WTC11 (cell line): ENCODE results near the gene CMC1.

ENCODE experiments used
- CREB1 ChIP-seq: sonication (generic); formaldehyde crosslinking; IDR thresholded peaks from 2 replicates; pipeline ENCODE4 v1.8.0; 2023; ENCODE audit warnings: mild to moderate bottlenecking, missing genetic modification reagents
- FOXP1 ChIP-seq: sonication (generic); formaldehyde crosslinking; IDR thresholded peaks from 2 replicates; pipeline ENCODE4 v1.8.0; 2022; ENCODE audit warnings: missing genetic modification reagents, mild to moderate bottlenecking, moderate library complexity, borderline replicate concordance
- GABPB1 ChIP-seq: sonication (generic); formaldehyde crosslinking; IDR thresholded peaks from 2 replicates; pipeline ENCODE4 v1.8.1; 2023; ENCODE audit warnings: mild to moderate bottlenecking, missing genetic modification reagents
- ZNF263 ChIP-seq: sonication (generic); formaldehyde crosslinking; IDR thresholded peaks from 2 replicates; pipeline ENCODE4 v1.8.1; 2022; ENCODE audit warnings: low read depth, mild to moderate bottlenecking, moderate library complexity, missing genetic modification reagents
- TF ChIP-seq, protein P1 (sequence below): fragments of 200-600 bp; IDR thresholded peaks from 2 replicates; pipeline ENCODE4 v1.8.0; 2022; ENCODE audit warnings: antibody characterized with exemption
- TF ChIP-seq, protein P2 (sequence below): sonication (generic); formaldehyde crosslinking; IDR thresholded peaks from 2 replicates; pipeline ENCODE4 v1.8.1; 2022; ENCODE audit warnings: missing genetic modification reagents, borderline replicate concordance
- TF ChIP-seq, protein P3 (sequence below): sonication (generic); formaldehyde crosslinking; IDR thresholded peaks from 2 replicates; pipeline ENCODE4 v1.8.0; 2022; ENCODE audit warnings: mild to moderate bottlenecking, missing genetic modification reagents
- TF ChIP-seq, protein P4 (sequence below): sonication (generic); formaldehyde crosslinking; conservative IDR thresholded peaks from 2 replicates; pipeline ENCODE4 v1.8.1; 2023; ENCODE audit warnings: mild to moderate bottlenecking, low read depth, missing genetic modification reagents, moderate library complexity
- TF ChIP-seq, protein P5 (sequence below): sonication (generic); formaldehyde crosslinking; IDR thresholded peaks from 2 replicates; pipeline ENCODE4 v1.8.1; 2023; ENCODE audit warnings: mild to moderate bottlenecking, missing genetic modification reagents, moderate library complexity
- TF ChIP-seq, protein P6 (sequence below): sonication (generic); formaldehyde crosslinking; IDR thresholded peaks from 2 replicates; pipeline ENCODE4 v1.8.1; 2023; ENCODE audit warnings: mild to moderate bottlenecking, missing genetic modification reagents, moderate library complexity

DNA sequence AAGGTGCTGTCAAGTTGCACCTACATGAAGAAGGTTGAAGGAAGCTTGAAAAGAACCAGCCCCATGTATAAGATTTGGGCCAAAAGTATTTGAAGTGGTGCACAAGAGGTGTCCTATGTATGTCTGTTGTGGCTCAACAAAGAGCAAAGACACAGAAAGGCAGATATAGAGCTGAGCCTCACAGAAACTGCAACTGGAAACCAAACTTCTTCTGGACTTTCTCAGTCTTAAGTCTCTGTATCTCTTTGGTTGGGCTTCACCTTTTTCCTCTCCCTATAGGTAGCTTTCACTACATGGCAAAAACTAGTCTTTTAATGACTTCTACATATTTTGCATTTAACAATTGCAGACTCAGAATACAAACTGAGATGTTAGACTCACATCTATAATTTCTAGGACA lies 8.8 kb upstream of the CMC1 start:
- TF ChIP-seq FOXP1 (CRISPR knock-in tag), result no peak
- TF ChIP-seq, protein P1, sequence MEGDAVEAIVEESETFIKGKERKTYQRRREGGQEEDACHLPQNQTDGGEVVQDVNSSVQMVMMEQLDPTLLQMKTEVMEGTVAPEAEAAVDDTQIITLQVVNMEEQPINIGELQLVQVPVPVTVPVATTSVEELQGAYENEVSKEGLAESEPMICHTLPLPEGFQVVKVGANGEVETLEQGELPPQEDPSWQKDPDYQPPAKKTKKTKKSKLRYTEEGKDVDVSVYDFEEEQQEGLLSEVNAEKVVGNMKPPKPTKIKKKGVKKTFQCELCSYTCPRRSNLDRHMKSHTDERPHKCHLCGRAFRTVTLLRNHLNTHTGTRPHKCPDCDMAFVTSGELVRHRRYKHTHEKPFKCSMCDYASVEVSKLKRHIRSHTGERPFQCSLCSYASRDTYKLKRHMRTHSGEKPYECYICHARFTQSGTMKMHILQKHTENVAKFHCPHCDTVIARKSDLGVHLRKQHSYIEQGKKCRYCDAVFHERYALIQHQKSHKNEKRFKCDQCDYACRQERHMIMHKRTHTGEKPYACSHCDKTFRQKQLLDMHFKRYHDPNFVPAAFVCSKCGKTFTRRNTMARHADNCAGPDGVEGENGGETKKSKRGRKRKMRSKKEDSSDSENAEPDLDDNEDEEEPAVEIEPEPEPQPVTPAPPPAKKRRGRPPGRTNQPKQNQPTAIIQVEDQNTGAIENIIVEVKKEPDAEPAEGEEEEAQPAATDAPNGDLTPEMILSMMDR, result no peak
- TF ChIP-seq, protein P2, sequence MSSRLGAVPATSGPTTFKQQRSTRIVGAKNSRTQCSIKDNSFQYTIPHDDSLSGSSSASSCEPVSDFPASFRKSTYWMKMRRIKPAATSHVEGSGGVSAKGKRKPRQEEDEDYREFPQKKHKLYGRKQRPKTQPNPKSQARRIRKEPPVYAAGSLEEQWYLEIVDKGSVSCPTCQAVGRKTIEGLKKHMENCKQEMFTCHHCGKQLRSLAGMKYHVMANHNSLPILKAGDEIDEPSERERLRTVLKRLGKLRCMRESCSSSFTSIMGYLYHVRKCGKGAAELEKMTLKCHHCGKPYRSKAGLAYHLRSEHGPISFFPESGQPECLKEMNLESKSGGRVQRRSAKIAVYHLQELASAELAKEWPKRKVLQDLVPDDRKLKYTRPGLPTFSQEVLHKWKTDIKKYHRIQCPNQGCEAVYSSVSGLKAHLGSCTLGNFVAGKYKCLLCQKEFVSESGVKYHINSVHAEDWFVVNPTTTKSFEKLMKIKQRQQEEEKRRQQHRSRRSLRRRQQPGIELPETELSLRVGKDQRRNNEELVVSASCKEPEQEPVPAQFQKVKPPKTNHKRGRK (CRISPR knock-in tag), result no peak
- TF ChIP-seq, protein P3, sequence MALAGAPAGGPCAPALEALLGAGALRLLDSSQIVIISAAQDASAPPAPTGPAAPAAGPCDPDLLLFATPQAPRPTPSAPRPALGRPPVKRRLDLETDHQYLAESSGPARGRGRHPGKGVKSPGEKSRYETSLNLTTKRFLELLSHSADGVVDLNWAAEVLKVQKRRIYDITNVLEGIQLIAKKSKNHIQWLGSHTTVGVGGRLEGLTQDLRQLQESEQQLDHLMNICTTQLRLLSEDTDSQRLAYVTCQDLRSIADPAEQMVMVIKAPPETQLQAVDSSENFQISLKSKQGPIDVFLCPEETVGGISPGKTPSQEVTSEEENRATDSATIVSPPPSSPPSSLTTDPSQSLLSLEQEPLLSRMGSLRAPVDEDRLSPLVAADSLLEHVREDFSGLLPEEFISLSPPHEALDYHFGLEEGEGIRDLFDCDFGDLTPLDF (CRISPR knock-in tag), result no peak
- no peak for TF ChIP-seq ZNF263 (CRISPR knock-in tag)
- TF ChIP-seq, protein P4, sequence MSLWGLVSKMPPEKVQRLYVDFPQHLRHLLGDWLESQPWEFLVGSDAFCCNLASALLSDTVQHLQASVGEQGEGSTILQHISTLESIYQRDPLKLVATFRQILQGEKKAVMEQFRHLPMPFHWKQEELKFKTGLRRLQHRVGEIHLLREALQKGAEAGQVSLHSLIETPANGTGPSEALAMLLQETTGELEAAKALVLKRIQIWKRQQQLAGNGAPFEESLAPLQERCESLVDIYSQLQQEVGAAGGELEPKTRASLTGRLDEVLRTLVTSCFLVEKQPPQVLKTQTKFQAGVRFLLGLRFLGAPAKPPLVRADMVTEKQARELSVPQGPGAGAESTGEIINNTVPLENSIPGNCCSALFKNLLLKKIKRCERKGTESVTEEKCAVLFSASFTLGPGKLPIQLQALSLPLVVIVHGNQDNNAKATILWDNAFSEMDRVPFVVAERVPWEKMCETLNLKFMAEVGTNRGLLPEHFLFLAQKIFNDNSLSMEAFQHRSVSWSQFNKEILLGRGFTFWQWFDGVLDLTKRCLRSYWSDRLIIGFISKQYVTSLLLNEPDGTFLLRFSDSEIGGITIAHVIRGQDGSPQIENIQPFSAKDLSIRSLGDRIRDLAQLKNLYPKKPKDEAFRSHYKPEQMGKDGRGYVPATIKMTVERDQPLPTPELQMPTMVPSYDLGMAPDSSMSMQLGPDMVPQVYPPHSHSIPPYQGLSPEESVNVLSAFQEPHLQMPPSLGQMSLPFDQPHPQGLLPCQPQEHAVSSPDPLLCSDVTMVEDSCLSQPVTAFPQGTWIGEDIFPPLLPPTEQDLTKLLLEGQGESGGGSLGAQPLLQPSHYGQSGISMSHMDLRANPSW (CRISPR knock-in tag), result no peak
- TF ChIP-seq, protein P5, sequence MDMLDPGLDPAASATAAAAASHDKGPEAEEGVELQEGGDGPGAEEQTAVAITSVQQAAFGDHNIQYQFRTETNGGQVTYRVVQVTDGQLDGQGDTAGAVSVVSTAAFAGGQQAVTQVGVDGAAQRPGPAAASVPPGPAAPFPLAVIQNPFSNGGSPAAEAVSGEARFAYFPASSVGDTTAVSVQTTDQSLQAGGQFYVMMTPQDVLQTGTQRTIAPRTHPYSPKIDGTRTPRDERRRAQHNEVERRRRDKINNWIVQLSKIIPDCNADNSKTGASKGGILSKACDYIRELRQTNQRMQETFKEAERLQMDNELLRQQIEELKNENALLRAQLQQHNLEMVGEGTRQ (CRISPR knock-in tag), result no peak
- TF ChIP-seq, protein P6, sequence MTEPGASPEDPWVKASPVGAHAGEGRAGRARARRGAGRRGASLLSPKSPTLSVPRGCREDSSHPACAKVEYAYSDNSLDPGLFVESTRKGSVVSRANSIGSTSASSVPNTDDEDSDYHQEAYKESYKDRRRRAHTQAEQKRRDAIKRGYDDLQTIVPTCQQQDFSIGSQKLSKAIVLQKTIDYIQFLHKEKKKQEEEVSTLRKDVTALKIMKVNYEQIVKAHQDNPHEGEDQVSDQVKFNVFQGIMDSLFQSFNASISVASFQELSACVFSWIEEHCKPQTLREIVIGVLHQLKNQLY (CRISPR knock-in tag), result no peak
- no peak for TF ChIP-seq GABPB1 (CRISPR knock-in tag)
- TF ChIP-seq CREB1 (CRISPR knock-in tag), result no peak
